HG03139 (cell line): ENCODE data around the gene FNDC5.

ENCODE experiments used
- ATAC-seq: cut with Tn5 transposase; IDR thresholded peaks from one replicate; pipeline ENCODE4 v1.9.1; 2021; ENCODE audit not compliant: unreplicated experiment

The FNDC5 gene

DNA sequence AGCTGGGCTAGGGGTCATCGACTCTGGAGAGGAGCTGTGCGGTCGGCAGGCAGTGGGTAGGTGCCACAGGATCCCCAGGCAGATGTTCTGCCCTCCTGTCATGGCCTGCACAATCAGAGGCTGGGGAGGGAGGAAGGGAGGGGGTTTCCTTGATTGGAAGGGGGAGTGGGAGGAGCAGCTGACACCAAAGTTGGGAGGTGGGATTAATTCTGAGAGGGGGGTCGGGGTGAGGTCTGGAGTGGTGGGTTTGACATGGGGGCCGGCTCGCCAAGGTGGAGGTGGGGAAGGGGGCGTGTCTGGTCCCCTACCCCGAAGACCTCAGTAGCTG, 14.9 kb upstream of the FNDC5 start:
- no peak for ATAC-seq

DNA sequence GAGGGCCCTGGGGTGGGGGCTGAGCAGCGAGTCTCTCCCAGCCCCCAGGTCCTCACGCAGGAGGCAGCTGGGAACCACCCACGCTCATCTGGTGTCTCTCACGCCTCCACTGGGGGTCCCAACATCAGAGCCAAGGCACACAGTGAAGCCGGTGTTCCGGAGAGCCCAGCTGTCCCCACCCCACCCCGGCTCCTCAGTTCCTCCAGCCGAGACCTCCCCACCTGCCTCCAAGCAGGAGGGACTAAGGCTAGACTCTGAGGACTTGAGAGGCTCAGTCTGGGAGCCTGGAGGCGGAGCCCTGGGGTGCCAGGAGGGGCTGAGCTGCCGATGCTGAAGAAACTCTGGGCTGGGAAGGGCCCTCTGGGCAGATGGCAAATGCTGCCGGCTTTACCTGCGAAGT, 14.0 kb upstream of the FNDC5 start:
- no peak for ATAC-seq

DNA sequence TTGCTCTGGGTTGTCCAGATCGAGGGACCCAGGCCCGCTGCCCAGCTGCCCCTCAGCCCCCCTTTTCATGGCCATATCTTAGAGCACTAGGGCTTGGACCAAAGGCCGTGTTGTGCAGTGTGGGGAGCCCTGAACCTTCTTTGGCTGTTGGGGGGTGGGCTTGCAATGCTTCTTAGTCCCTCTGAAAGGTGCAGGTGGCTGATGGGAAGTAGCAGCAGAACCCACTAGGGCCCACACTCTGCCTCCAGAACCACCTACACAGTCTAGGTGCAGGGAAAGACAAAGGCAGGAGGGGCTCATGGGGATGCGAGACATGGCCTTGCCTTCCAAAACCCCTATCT, 13.3 kb upstream of the FNDC5 start:
- no peak for ATAC-seq

DNA sequence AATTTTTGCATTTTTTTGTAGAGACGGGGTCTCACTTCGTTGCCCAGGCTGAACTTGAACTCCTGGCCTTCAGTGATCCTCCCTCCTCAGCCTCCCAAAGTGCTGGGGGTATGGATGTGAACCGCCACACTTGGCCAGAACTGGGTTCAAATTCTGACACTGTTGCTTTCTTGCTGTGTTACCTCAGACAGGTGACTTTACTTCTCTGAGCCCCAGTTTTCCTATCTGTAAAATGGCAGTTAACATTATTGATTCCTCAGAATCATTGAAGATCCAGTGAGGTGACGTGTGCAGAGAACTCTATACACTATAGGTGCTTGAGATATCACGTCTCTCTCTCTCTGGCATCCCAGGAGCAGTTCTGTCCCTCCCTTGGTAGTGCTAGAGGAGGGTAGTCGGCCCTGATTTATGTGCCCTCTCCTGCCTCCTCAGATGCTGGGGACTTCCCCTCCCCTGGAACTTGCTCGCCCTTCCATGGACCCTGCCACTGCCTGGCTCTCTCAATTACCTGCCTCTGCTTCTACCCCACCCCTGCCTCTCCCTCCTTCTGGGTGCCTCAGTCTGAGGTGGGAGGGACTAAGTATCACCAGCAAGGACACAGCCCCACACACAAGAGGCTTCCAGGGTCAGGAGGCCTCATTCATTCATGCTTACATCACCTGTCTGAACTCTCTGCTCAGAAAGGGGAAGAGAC, 12.8 kb upstream of the FNDC5 start:
- no peak for ATAC-seq

DNA sequence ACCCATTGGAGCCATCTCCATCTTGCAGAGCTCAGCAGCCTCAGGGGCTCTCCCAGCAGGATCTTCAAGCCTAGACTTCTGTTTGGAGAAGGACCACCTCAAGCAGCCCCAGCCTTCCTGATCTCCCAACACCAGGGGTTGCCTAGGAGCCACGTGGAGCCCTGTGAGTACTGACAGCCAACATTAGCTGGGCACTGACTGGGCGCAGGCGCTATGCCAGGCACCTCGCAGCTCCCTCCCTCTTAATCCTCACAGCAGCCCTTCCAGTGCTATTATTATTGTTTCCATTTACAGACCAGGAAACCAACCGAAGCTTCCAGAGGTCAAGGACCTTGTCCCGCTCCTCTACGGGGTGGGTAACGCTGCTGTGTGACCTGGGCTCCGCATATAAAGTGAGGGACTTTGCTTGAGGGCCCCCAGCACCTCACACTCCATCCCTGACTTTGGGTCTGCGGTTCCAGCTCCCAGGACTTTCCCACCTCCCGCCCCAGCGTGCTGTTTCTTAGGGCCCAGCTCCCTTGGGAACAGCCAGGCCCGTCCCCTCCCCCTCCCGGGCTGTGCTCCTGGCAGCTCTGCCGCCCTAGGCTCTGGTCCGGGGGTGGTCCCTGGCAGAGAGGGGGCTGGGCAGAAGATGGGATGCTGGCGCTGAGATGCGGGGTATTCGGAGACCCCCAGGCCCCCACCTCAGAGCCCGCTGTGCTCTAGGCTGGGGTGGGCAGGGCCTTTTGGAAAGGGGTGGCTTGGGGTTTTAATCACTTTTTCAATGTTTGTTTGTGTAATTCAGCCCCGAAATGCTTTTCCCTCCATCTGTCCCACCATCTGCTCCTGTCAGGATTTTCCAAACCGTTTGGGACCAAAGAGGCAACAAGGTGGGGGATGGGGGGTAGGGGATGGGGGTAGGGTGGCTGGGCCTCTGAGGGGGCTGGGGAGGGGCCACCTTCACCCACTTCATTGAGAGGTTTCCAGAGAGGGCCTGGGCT, 11.4 kb upstream of the FNDC5 start:
- no peak for ATAC-seq

DNA sequence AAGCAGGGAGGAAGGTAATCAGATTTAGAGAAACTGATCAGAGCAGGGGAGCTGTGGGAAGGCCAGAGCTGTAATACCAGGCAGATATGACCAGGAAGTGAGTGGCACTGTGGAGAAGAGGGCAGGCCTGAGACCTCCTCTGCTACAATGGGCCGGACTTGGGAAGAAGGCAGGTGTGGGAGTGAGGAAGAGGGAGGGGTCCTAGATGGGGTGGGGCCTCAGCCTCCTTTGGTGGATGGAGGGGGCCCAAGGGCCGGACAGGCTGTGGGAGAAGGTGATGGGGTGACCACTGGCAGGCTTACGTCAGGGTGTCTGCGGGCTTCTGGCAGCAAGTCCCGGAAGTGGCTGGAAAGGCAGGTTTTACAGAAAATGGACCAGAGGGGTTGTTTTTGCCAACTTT, 10.6 kb upstream of the FNDC5 start:
- ATAC-seq: no peak

DNA sequence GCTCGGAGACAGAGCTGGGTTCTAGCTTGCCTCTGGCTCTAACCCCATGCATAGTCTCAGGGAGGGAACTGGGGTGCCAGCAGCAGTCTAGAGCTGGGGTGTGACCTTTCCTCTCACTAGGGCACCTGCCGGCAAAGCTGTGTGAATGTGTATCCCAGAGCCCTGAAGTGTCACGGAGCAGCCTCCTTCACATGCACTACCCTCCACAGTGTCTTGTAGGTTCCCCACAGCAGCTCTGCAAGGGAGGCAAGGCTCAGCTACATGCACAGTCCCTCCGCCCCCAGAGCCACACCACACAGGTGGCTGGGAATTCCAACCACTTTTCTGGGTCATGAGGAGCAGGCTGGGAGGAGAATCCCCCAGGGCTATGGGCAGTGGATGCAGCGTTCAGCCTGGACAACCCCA, 7.9 kb upstream of the FNDC5 start:
- ATAC-seq: no peak

DNA sequence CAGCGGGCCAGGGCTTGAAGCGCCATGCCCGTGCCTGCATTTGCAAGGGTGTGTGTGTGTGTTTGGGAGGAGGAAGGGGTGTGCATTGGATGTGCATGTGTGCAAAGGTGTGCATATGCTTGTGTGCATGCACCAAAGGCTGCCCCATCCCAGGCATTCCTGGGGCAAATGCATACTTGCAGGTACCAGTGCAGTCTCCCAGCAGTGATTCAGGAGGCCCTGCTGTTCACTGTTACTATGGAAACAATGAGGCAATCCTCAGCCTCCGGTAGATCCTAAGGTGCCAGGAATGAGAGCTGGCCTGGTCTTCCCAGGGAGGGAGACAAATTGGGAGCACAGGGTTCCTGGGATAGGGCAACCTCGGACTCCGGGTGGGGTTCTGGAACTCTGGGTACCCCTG, 7.5 kb upstream of the FNDC5 start:
- no peak for ATAC-seq

DNA sequence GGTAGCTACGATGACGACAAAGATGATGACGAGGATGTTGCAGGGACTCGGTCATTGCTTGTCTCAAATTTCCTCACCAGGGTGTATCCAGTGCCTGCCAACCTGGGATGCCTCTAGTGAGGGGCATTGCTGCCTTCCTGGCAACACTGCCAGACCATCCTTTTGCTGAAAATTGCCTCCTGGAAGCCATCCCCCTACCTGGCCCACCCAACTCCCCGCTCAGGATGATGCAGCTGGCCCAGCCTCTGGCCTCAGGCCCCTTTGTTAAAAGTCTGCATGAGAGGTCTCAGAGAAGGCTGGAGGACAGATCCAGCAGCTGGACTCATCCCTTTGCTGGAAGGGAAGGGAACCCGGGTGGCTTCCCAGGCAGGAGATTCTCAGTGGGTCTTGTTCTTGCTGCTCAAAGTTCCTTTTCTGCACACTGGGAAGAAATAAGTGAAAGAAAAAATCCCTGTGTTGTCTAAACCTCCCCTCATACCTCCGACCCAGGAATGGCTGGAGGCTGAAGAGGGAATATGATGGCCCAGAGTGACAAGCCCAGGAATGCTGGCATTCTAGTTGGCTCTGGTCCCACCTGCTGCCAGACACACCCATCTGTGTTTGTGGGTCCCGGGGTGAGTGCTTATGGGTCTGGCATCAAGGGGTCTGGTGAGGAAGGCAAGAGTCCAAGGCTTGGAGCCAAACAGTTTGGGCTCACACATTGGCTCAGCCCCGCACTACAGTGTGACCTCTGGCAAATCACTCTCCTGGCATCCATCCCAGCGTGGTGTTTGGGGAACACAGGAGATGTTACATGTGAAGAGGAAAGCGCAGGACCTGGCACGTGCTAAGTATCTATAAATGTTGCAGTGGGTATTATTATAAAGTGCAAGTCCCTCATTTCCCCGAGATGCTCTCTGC, 6.7 kb upstream of the FNDC5 start:
- ATAC-seq: no peak

DNA sequence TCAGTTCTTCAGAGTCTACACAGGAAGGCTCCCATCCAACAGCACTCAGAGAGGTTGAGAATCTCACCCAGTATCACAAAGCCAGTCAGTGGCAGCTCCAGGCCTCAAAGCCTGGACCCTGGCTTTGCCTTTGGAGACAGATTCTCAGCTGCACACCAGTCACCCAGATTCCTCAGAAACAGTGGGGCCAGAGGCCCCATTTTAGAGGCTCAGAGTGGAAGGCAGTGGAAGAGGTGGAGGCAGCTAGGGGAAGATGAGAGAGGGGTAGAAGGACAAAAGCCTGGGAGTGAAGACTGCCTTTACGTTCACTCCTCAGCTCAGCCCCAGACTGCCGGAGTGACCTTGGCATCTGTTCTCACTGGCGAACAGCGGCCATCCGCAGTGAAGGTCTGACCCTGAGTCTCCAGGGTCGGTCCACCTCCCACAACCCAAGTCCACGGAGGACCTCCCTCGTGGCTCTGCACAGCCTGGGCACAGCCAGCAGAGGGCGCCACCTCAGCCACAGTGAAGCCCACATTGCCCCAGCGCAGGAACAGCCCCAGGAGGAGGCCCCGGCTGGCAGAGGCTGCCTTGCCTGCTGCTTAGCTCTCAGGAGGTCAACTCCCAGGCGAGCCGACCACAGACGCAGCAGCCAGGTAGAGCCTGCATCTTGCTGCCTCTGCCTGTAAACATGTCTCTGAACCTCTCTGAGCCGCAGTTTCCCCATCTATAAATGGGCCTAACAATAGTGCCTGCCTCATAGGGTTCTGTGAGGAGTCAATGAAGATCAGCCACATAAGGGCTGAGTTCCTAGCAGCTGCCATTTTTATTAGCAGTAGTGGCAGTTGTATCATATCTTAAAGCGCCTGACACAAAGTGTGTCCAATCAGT, 5.9 kb upstream of the FNDC5 start:
- ATAC-seq: no peak

DNA sequence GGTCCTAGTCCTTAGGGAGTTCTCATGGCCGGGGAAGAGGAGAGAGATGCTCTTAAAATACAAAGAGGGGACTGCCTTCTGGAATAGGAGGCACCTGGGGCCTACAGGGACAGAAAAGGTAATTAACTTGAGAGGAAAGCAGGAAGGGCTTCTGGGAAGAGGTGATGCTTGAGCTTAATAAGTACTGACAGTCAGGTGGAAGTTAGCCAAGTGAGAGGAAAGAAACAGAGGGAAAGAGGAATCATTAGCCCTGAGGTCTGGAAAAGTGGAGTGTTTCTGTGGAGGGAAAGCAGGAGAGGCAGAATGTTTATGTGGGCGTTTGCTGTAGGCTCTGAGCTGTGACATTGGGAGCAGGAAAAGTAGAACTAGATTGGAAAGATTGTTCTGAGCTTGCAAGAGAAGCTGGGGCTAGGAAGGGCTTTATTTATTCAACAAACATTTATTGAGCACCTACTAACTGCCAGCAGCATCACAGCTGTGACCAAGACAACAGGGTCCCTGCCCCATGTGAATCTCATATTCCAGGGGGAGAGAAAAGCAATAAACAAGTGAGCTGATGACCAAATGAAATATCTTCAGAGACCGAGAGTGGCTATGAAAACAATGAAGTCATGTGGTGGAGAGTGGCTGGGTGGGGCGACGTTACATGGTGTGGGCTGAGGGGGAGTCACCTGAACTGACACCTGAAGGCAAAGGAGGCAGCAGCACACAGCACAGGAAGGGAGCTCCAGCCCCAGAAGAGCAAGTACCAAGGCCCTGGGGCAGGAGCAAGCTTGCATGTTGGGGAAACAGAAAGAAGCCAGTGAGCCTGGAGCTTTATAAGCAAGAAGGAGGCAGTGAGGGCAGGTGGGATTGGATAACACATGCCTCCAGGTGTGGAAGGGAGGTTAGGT, 4.4 kb upstream of the FNDC5 start:
- no peak for ATAC-seq

DNA sequence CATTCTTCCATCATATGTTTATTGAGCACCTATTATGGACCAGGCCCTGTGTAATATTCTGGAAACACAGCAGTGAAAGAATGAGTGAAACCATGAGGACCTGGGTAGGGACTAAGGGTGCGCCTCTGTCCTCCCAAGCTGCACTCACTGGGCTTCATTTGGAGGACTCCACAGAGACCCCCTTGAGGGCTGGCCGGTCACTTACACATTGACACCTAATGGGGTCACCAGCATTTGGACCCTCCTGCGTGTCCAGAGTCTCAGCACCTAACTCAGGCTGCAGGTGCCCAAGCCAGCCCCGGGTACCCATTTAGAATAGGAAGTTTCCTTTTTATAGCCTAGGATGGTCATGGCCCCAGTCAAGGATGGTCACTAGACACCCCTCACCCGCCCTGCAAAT, 2.8 kb upstream of the FNDC5 start:
- ATAC-seq: no peak

DNA sequence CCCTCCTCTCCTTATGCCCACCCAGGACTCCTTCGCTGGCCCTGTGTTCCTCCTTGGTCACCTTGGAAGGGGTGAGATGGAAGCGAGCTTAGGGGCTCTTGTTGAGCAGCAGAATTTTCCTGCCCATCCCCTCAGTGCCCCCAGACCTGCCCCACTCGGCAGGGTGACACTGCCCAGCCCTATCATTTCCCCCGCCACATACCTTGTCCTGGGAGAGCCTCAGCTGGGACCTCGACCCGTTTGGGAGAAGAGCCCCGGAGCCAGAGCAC, 1.4 kb upstream of the FNDC5 start:
- ATAC-seq: no peak

DNA sequence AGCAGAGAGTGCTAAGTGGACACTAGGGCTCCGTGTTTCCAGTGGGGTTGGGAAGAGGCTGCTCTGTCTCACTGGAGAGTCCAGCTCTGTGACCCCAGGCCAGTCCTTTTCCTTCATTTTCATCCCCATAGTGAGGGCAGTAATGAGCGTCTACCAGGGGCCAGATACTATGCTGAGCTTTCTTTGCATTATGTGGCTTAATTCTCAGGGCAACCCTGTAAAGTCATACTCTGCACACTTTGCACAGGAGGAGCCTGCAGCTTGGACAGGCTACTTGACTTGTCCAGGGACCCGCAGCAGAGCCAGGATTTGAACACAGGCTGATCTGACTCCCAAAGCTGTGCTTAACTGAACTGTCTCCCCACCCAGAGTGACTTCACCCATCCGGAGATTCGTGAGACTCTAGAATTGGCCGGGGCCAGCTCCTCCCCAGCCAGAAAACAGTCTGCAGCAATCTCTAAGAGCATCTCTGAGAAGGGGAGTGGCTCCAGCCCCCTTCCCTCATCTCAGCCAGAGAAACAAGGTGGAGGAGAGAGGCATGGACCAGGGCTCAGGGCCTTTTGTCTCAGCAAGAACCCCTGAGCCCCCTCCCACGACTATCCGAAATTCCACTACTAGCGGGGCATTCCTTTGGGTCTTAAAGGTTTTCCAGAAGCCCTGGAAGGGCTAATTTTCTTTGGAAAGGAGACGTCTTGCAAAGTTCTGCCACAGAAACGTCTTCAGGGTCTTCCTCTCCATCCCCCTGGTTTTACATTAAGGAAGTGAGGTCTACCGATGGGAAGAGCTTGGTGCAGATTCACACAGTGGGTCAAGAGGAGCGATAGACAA, 866 bp upstream of the FNDC5 start:
- no peak for ATAC-seq

DNA sequence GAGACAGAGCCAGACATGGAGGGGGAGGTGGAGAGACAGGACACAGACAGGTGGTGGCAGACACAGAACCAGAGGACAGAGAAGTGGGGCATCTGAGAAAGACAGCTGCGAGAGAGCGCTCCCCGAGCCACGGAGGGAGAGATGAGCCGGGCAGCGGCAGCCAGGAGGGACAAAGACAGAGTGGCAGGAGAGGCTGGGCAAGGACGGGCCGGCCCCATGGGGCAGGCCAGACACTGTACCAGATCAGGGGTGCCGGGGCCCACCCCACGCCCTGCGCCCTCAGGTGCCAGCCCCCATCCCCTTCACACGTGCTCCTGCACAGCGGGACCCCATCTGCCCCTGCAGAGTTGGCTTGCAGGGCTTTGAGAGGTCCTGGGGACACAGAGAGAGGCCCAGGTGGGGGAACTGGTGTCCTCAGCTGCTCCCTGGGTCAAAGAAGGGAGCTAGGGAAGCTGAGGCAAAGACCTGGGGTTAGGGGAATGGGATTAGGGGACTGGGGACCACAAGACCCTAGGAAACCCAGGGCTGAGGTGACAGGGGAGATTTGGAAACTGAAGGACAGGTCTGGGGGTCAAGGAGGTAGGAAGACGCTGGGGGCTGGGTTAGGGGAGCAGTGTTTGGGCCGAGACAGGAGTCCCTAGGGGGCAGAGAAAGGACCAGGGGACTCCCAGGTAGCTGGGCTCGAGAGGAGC, 643 bp downstream of the FNDC5 start:
- ATAC-seq: no peak

DNA sequence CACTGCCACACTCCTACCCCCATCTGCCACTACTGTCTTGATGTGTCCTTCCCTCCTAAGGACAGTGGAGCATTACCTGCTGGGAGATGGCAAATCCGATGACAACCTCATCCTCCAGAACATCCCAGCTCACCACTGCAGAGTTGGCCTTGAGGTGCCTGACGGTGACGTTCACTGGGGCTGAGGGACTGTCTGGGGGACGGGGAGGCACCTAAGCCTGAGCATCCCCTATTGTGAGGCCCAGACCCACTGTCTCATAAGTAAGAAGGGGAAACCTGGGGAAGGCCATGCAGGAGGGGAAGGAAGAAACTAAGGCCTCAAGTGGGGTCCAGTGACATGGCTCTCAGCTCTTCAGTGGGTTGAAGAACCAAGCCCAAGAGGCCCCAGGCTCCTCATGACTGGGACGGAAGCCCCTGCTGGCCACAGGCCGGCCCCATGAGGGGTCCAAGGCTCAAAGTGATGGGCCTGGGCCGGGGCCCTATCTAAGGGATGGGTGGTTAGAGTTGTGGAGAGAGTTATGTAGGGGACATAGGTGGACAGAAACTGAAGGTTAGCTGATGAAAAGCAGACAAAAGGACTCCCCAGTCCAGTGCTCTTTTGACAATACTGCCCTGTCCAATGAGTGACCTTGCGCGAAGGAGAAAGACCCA, 1.8 kb downstream of the FNDC5 start:
- no peak for ATAC-seq

DNA sequence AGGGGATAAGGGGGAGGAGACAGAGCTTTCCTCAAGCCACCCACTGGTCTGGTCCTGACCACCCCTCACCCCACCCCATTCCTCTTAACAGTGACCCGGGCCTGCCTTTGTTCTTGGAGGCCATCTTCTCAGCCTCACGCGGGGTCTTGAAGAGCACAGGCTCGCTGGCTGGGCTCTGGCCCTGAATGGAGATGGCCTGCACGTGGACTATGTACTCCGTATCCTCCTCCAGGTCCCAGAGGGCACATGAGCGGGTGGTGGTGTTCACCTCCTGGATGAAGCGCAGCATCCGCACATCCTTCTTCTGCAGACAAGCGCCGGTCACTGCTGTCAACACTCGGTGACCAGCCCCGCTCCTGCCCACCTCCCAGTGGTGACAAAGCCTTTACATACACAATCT, 2.6 kb downstream of the FNDC5 start:
- no peak for ATAC-seq

DNA sequence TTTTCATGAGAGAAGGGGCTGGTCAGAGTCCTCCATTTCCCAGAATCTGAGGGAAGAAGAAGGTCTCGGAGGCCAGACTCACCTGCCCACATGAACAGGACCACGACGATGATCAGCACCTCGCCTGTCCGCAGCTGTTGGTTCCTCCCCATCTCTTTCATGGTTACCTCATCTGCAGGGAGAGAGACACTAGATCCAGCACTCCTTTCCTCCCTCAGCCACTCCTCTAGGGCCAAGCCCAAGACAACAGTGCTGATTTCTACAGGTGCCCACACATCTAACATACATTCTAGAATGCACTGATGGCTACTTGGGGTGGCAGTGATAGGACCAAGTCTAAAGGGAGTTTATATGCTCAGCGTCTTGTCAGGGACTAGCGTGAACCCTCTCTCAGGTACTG, 3.0 kb downstream of the FNDC5 start:
- no peak for ATAC-seq
